GM23338 (cell line): Measurements from ENCODE around the gene LRP1-AS. TPM values are rescaled to one million over a fixed set of nuclear protein-coding genes. Genes with fewer than 3 reads are reported as not detected.

Experiments
- ATAC-seq: fragments of 200-7000 bp; cut with Tn5 transposase; 3 replicates; pipeline ENCODE4 v1.9.1; 2020
- DNase-seq: peaks from one replicate; pipeline ENCODE4 v3.0.0-alpha.2; 2015; ENCODE audit warnings: low spot score
- H2AFZ ChIP-seq: fragments of 200-600 bp; sonication (generic); 2 replicates; pipeline ENCODE4 v1.8.0; 2016; ENCODE audit warnings: antibody characterized with exemption, mild to moderate bottlenecking, moderate library complexity
- H3F3A ChIP-seq: fragments of 200-600 bp; sonication (generic); replicated peaks from 2 replicates; pipeline ENCODE4 v1.8.0; 2017; ENCODE audit warnings: antibody characterized with exemption, mixed run types, low read depth
- H3K27ac ChIP-seq: fragments of 200-600 bp; sonication (generic); 2 replicates; pipeline ENCODE4 v1.6.1; 2016; ENCODE audit warnings: low read depth
- H3K27me3 ChIP-seq: fragments of 200-600 bp; sonication (generic); 2 replicates; pipeline ENCODE4 v1.8.0; 2016; ENCODE audit warnings: mild to moderate bottlenecking, mixed run types, moderate library complexity; ENCODE audit not compliant: insufficient read depth
- H3K36me3 ChIP-seq: fragments of 200-600 bp; sonication (generic); 2 replicates; pipeline ENCODE4 v1.8.0; 2016; ENCODE audit warnings: mild to moderate bottlenecking; ENCODE audit not compliant: insufficient read depth
- H3K4me1 ChIP-seq: fragments of 200-600 bp; sonication (generic); 2 replicates; pipeline ENCODE4 v1.8.0; 2016; ENCODE audit warnings: mild to moderate bottlenecking, moderate library complexity; ENCODE audit not compliant: insufficient read depth
- H3K4me2 ChIP-seq: fragments of 200-600 bp; sonication (generic); 2 replicates; pipeline ENCODE4 v1.7.1; 2017; ENCODE audit warnings: mixed run types
- H3K4me3 ChIP-seq: fragments of 200-600 bp; sonication (generic); 2 replicates; pipeline ENCODE4 v1.6.1; 2016; ENCODE audit warnings: mixed run types
- H3K79me2 ChIP-seq: fragments of 200-600 bp; sonication (generic); replicated peaks from 2 replicates; pipeline ENCODE4 v1.8.0; 2017; ENCODE audit warnings: mild to moderate bottlenecking; ENCODE audit not compliant: insufficient read depth
- H3K9me2 ChIP-seq: fragments of 200-600 bp; sonication (generic); 2 replicates; pipeline ENCODE4 v1.8.0; 2017; ENCODE audit not compliant: insufficient read depth
- H4K20me1 ChIP-seq: fragments of 200-600 bp; sonication (generic); replicated peaks from 2 replicates; pipeline ENCODE4 v1.8.0; 2017; ENCODE audit warnings: mild to moderate bottlenecking; ENCODE audit not compliant: insufficient read depth
- H3K27ac Mint-ChIP-seq: 2 replicates; pipeline ENCODE4 v1.8.0; 2020; ENCODE audit warnings: inconsistent platforms, mild to moderate bottlenecking, moderate library complexity, mixed read lengths
- H3K27me3 Mint-ChIP-seq: 3 replicates; pipeline ENCODE4 v1.8.0; 2022; ENCODE audit warnings: low read depth, mild to moderate bottlenecking, moderate library complexity, mixed read lengths, inconsistent platforms; ENCODE audit not compliant: insufficient read depth, poor library complexity
- H3K36me3 Mint-ChIP-seq: 3 replicates; pipeline ENCODE4 v1.8.0; 2021; ENCODE audit warnings: low read depth, mild to moderate bottlenecking, inconsistent platforms, moderate library complexity, mixed read lengths
- H3K4me1 Mint-ChIP-seq: 3 replicates; pipeline ENCODE4 v1.8.0; 2020; ENCODE audit warnings: mild to moderate bottlenecking, inconsistent platforms, mixed read lengths
- H3K4me3 Mint-ChIP-seq: 3 replicates; pipeline ENCODE4 v1.8.0; 2021; ENCODE audit warnings: moderate library complexity, mild to moderate bottlenecking, inconsistent platforms, mixed read lengths
- H3K9me3 Mint-ChIP-seq: 3 replicates; pipeline ENCODE4 v1.8.0; 2020; ENCODE audit warnings: moderate library complexity, mild to moderate bottlenecking, inconsistent platforms, mixed read lengths
- CREB1 ChIP-seq: fragments of 250-450 bp; sonication (Bioruptor Pico); IDR thresholded peaks from 2 replicates; pipeline ENCODE4 v1.5.0; 2020; ENCODE audit warnings: low read depth, mild to moderate bottlenecking, moderate library complexity
- CTCF ChIP-seq, 2 experiments: fragments of 200-600 bp in 1 of 2; sonication (generic) in 1 of 2; conservative IDR thresholded peaks; 2 replicates each; pipeline versions ENCODE4 v1.5.1 to v1.6.1; 2016 to 2017; ENCODE audit warnings: antibody characterized with exemption in 2 of 2, low read depth in 2 of 2, mild to moderate bottlenecking in 2 of 2, moderate library complexity in 1 of 2
- ETS1 ChIP-seq: IDR thresholded peaks from 2 replicates; pipeline ENCODE4 v1.6.1; 2016; ENCODE audit warnings: antibody characterized with exemption
- EZH2 ChIP-seq: fragments of 200-600 bp; sonication (generic); IDR thresholded peaks from one replicate; pipeline ENCODE4 v1.8.0; 2017; ENCODE audit warnings: antibody characterized with exemption, mild to moderate bottlenecking, low read depth; ENCODE audit not compliant: unreplicated experiment
- EZH2phosphoT487 ChIP-seq: fragments of 200-600 bp; sonication (generic); IDR thresholded peaks from one replicate; pipeline ENCODE4 v1.8.1; 2018; ENCODE audit warnings: antibody characterized with exemption; ENCODE audit not compliant: unreplicated experiment
- JUNB ChIP-seq: IDR thresholded peaks from one replicate; pipeline ENCODE4 v1.6.1; 2016; ENCODE audit warnings: antibody characterized with exemption; ENCODE audit not compliant: unreplicated experiment
- NANOG ChIP-seq: IDR thresholded peaks from 2 replicates; pipeline ENCODE4 v1.6.1; 2016; ENCODE audit warnings: antibody characterized with exemption, borderline replicate concordance
- POLR2AphosphoS5 ChIP-seq: IDR thresholded peaks from 2 replicates; pipeline ENCODE4 v1.6.1; 2016; ENCODE audit warnings: antibody characterized with exemption, low read depth
- REST ChIP-seq: IDR thresholded peaks from one replicate; pipeline ENCODE4 v1.6.1; 2018; ENCODE audit warnings: antibody characterized with exemption; ENCODE audit not compliant: unreplicated experiment
- STAT1 ChIP-seq: IDR thresholded peaks from one replicate; pipeline ENCODE4 v1.6.1; 2016; ENCODE audit warnings: antibody characterized with exemption; ENCODE audit not compliant: unreplicated experiment
- ZNF114 ChIP-seq: fragments of 250-450 bp; sonication (Bioruptor Pico); IDR thresholded peaks from 2 replicates; pipeline ENCODE4 v1.5.0; 2020; ENCODE audit warnings: mild to moderate bottlenecking, moderate library complexity
- ZNF331 ChIP-seq: fragments of 250-450 bp; sonication (Bioruptor Pico); IDR thresholded peaks from 2 replicates; pipeline ENCODE4 v1.5.0; 2020; ENCODE audit warnings: low read depth, mild to moderate bottlenecking, moderate library complexity
- polyA plus RNA-seq: library from polyadenylated mRNA; unstranded; fragments of >200 nt; fragmentation: Nextera tagmentation; extraction: Ambion mirVana; gene quantifications from 2 replicates; pipeline ENCODE4 v1.2.1, GENCODE V29; 2016
- total RNA-seq: library from RNA; depleted of rRNA; stranded (reverse); fragments of >200 nt; shearing (Covaris generic); gene quantifications from 2 replicates; pipeline ENCODE4 v1.2.3, GENCODE V29; 2014

The LRP1-AS gene
- total and polyA plus RNA-seq, 2 experiments from 2014 or later = 0.86 TPM; not detected in 1

- TF ChIP-seq CTCF (conservative IDR thresholded peaks at IDR 0.05; ENCODE audit: low read depth in 2 of 2) (no peak), ZNF114 (CRISPR knock-in tag) (no peak), CREB1 (CRISPR knock-in tag) (no peak)
Observed at GRCh38 chr12:57161491-57161890, 14.1 kb upstream of the LRP1-AS start (continued).

GRCh38 chr12:57160741-57161140, 13.3 kb upstream of the LRP1-AS start:
- Histone ChIP-seq H3K9me2 (no peaks in the 10 kb centered on the region), H3K79me2 (no peaks in the 10 kb centered on the region)
- H3K36me3 Mint-ChIP-seq = peaks cover 93% of the 10 kb centered on the region
- TF ChIP-seq REST (no peak), EZH2 (no peak), NANOG (no peak), JUNB (no peak), ETS1 (no peak), POLR2AphosphoS5 (no peak), ZNF331 (CRISPR knock-in tag) (no peak), CTCF (conservative IDR thresholded peaks at IDR 0.05; ENCODE audit: low read depth in 2 of 2) (no peak), ZNF114 (CRISPR knock-in tag) (no peak), EZH2phosphoT487 (no peak), CREB1 (CRISPR knock-in tag) (no peak), STAT1 (no peak)

More at GRCh38 chr12:57160741-57161140, 13.3 kb upstream of the LRP1-AS start:
- Histone ChIP-seq H3F3A (peaks cover 9% of the 10 kb centered on the region; the same call in 1 of the 2 replicates), H4K20me1 (peaks cover 15% of the 10 kb centered on the region; the same call in 1 of the 2 replicates), H3K36me3 (peaks cover 35% of the 10 kb centered on the region), H3K4me2 (no peak overlapping the region), H3K27me3 (no peaks in the 10 kb centered on the region), H3K4me3 (no peak overlapping the region), H2AFZ (no peak overlapping the region), H3K4me1 (no peaks in the 10 kb centered on the region), H3K27ac (no peak overlapping the region)
- DNase-seq = no peak
- no peak overlapping the region for H3K4me3 Mint-ChIP-seq
- no peak overlapping the region for H3K27ac Mint-ChIP-seq
- H3K9me3 Mint-ChIP-seq = no peaks in the 10 kb centered on the region; the same call in 2 of the 3 replicates
- no peak for ATAC-seq
- peaks cover 14% of the 10 kb centered on the region for H3K27me3 Mint-ChIP-seq
- no peaks in the 10 kb centered on the region for H3K4me1 Mint-ChIP-seq
